Measurements from ENCODE around the gene RBFA. TPM values are rescaled to one million over a fixed set of nuclear protein-coding genes. Genes with fewer than 3 reads are reported as not detected.

Gene RBFA
- total RNA-seq, 1 experiment from 2014 or later: 38.9 TPM

- no peak for ATAC-seq
- H3K4me2 ChIP-seq (ENCODE audit: low read length): no peak overlapping the region
- no peak overlapping the region for H3K4me3 ChIP-seq (ENCODE audit: low read length)
- BruUV-seq (replicated peaks): no TSS peak
- no peaks in the 10 kb centered on the region for H4K20me1 ChIP-seq (ENCODE audit: low read length)
- intact Hi-C loops (cut with micrococcal nuclease): no loop called here
- no peaks in the 10 kb centered on the region for H3K36me3 ChIP-seq (ENCODE audit: low read depth, low read length)
- H3F3A ChIP-seq (ENCODE audit: low read length, unreplicated experiment): no peaks in the 10 kb centered on the region
- no peak for DNase-seq
- TF ChIP-seq CTCF (conservative IDR thresholded peaks at IDR 0.05; ENCODE audit: low read depth, low read length) (no peak), EZH2phosphoT487 (IDR thresholded peaks at IDR 0.05; ENCODE audit: borderline replicate concordance, low read length) (no peak), EZH2 (IDR thresholded peaks at IDR 0.05; ENCODE audit: low read length, unreplicated experiment) (no peak)
- no peak overlapping the region for H2AFZ ChIP-seq (ENCODE audit: low read length)
- no peaks in the 10 kb centered on the region for H3K9me2 ChIP-seq (replicated peaks; ENCODE audit: low read length)
- no peaks in the 10 kb centered on the region for H3K27me3 ChIP-seq (ENCODE audit: low read length)
- no peaks in the 10 kb centered on the region for H3K79me2 ChIP-seq (ENCODE audit: low read length)
- CTCF ChIA-PET: no interaction called here
- H3K27ac ChIP-seq (ENCODE audit: low read length): no peak overlapping the region
- H3K9me3 ChIP-seq (ENCODE audit: low read length): no peaks in the 10 kb centered on the region
- no peaks in the 10 kb centered on the region for H3K4me1 ChIP-seq (ENCODE audit: insufficient read depth, low read length)
- POLR2A ChIA-PET (ENCODE audit: unreplicated experiment): no interaction called here
- H3K9ac ChIP-seq (ENCODE audit: low read length): no peak overlapping the region
Measured at GRCh38 chr18:80075940-80076339, 41.7 kb downstream of the RBFA start.

DNA sequence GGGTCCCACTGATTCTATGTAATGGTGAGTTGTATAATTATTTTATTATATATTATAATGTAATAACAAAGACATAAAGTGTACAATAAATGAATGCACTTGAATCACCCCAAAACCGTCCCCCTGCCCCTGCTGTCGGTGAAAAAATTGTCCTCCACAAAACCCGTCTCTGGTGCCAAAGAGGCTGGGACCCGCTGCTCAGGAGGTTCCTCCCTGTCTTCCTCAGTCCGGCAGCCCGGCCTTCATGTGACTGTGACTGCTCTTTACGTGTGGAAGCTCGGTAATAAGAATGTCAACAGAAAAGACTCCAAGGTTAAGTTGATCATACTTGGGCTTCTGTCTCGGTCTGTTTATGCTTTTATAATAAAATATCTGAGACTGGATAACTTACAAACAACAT is 42.1 kb downstream of the RBFA start:
- ChIA-PET POLR2A (ENCODE audit: unreplicated experiment) (no interaction called here), CTCF (no interaction called here)
- Histone ChIP-seq H3K27ac (ENCODE audit: low read length) (no peak overlapping the region), H3K27me3 (ENCODE audit: low read length) (no peaks in the 10 kb centered on the region), H3F3A (ENCODE audit: low read length, unreplicated experiment) (no peaks in the 10 kb centered on the region), H3K9me2 (replicated peaks; ENCODE audit: low read length) (no peaks in the 10 kb centered on the region), H3K79me2 (ENCODE audit: low read length) (no peaks in the 10 kb centered on the region), H3K4me3 (ENCODE audit: low read length) (no peak overlapping the region), H3K4me2 (ENCODE audit: low read length) (no peak overlapping the region), H2AFZ (ENCODE audit: low read length) (no peak overlapping the region), H3K9me3 (ENCODE audit: low read length) (no peaks in the 10 kb centered on the region), H3K9ac (ENCODE audit: low read length) (no peak overlapping the region), H4K20me1 (ENCODE audit: low read length) (no peaks in the 10 kb centered on the region), H3K36me3 (ENCODE audit: low read depth, low read length) (no peaks in the 10 kb centered on the region), H3K4me1 (ENCODE audit: insufficient read depth, low read length) (no peaks in the 10 kb centered on the region)
- TF ChIP-seq EZH2 (IDR thresholded peaks at IDR 0.05; ENCODE audit: low read length, unreplicated experiment): no peak
- no peak for TF ChIP-seq CTCF (conservative IDR thresholded peaks at IDR 0.05; ENCODE audit: low read depth, low read length)
- no peak for TF ChIP-seq EZH2phosphoT487 (IDR thresholded peaks at IDR 0.05; ENCODE audit: borderline replicate concordance, low read length)
- no TSS peak for BruUV-seq (replicated peaks)
- intact Hi-C loops (cut with micrococcal nuclease): no loop called here
- DNase-seq (no peak), ATAC-seq (no peak)

DNA sequence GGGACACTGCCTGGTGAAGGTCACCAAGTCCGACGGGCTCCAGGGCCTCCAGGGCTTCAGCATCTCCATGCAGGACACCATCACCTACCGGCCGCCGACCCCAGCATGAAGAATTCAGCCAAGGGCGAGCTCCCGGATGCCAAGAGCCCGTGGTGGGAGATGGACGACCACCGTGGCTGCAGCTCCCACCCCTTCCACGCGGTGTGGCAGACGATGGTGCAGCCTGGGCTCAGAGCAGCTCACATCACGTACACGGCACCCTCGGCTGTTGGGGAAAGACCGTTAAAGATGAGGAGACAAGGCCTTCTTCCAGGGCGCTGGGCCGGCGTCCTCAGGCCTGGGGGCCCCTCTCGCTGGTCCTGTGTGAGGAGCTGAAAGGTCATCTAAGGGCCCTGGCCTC is 43.6 kb downstream of the RBFA start:
- no peak overlapping the region for H2AFZ ChIP-seq (ENCODE audit: low read length)
- BruUV-seq (replicated peaks): no TSS peak
- no peaks in the 10 kb centered on the region for H3K9me2 ChIP-seq (replicated peaks; ENCODE audit: low read length)
- H4K20me1 ChIP-seq (ENCODE audit: low read length): no peaks in the 10 kb centered on the region
- no peak for DNase-seq
- H3K4me2 ChIP-seq (ENCODE audit: low read length): no peak overlapping the region
- no peaks in the 10 kb centered on the region for H3K79me2 ChIP-seq (ENCODE audit: low read length)
- no peak overlapping the region for H3K9ac ChIP-seq (ENCODE audit: low read length)
- no peaks in the 10 kb centered on the region for H3K4me1 ChIP-seq (ENCODE audit: insufficient read depth, low read length)
- intact Hi-C loops (cut with micrococcal nuclease): no loop called here
- H3K4me3 ChIP-seq (ENCODE audit: low read length): no peak overlapping the region
- no peak for ATAC-seq
- no peaks in the 10 kb centered on the region for H3K9me3 ChIP-seq (ENCODE audit: low read length)
- no peaks in the 10 kb centered on the region for H3K27me3 ChIP-seq (ENCODE audit: low read length)
- H3K27ac ChIP-seq (ENCODE audit: low read length): no peak overlapping the region
- ChIA-PET CTCF (no interaction called here), POLR2A (ENCODE audit: unreplicated experiment) (no interaction called here)
- H3K36me3 ChIP-seq (ENCODE audit: low read depth, low read length): no peaks in the 10 kb centered on the region
- TF ChIP-seq EZH2 (IDR thresholded peaks at IDR 0.05; ENCODE audit: low read length, unreplicated experiment) (no peak), EZH2phosphoT487 (IDR thresholded peaks at IDR 0.05; ENCODE audit: borderline replicate concordance, low read length) (no peak), CTCF (conservative IDR thresholded peaks at IDR 0.05; ENCODE audit: low read depth, low read length) (no peak)
- no peaks in the 10 kb centered on the region for H3F3A ChIP-seq (ENCODE audit: low read length, unreplicated experiment)

Other genes starting within 250 kb of the RBFA start
- gene KCNG2, start 236.5 kb upstream of the RBFA start, total RNA-seq (2014; rRNA removed): not detected in 2 replicates
- 52.8 and 66.9 TPM in 2 replicates for gene SLC66A2, start 82.8 kb upstream of the RBFA start, total RNA-seq (2014; rRNA removed)
- gene HSBP1L1, start 69.8 kb upstream of the RBFA start, total RNA-seq (2014; rRNA removed): 45.7 and 56.8 TPM in 2 replicates
- 148 and 159 TPM in 2 replicates for gene TXNL4A, start 45.9 kb upstream of the RBFA start, total RNA-seq (2014; rRNA removed)
- 23.2 and 25.2 TPM in 2 replicates for gene ADNP2, start 74.8 kb downstream of the RBFA start, total RNA-seq (2014; rRNA removed)
- gene PARD6G, start 213.1 kb downstream of the RBFA start, total RNA-seq (2014; rRNA removed): 5.1 and 5.4 TPM in 2 replicates